Activated CD4-positive, alpha-beta memory T cell treated with anti-CD3 and anti-CD28 coated beads, Interleukin-2, amount 10 ng/mL, durations not matched to agents 7 days and 5 days (primary cell): ENCODE data around the gene MOGAT1. TPM values are rescaled to one million over a fixed set of nuclear protein-coding genes. Genes with fewer than 3 reads are reported as not detected.

ENCODE experiments used
- CTCF ChIA-PET: fragments of 350-600 bp; sonication (Branson Sonifier 250); formaldehyde crosslinking; loops from one replicate; lab custom pipeline; 2021; ENCODE audit warnings: antibody characterized with exemption, inconsistent platforms; lab: Charles Lee
- POLR2A ChIA-PET: fragments of 350-600 bp; sonication (Branson Sonifier 250); formaldehyde crosslinking; loops from one replicate; lab custom pipeline; 2021; ENCODE audit warnings: antibody characterized with exemption; lab: Charles Lee
- DNase-seq: peaks from one replicate; pipeline ENCODE4 v3.0.0-alpha.2; 2020
- H3K27ac Mint-ChIP-seq: one replicate; pipeline ENCODE4 v1.8.0; 2021; ENCODE audit warnings: mild to moderate bottlenecking, mixed read lengths
- H3K27me3 Mint-ChIP-seq: one replicate; pipeline ENCODE4 v1.8.0; 2021; ENCODE audit warnings: mixed read lengths
- H3K36me3 Mint-ChIP-seq: one replicate; pipeline ENCODE4 v1.8.0; 2021; ENCODE audit warnings: low read depth, mixed read lengths
- H3K4me1 Mint-ChIP-seq: one replicate; pipeline ENCODE4 v1.8.0; 2021; ENCODE audit warnings: mixed read lengths
- H3K4me3 Mint-ChIP-seq: one replicate; pipeline ENCODE4 v1.8.0; 2021; ENCODE audit warnings: mild to moderate bottlenecking, mixed read lengths
- H3K9me3 Mint-ChIP-seq: one replicate; pipeline ENCODE4 v1.8.0; 2021; ENCODE audit warnings: mixed read lengths
- total RNA-seq, 2 experiments: library from RNA; stranded (reverse); gene quantifications; one replicate each; pipeline ENCODE4 v1.2.3, GENCODE V29; 2021

The MOGAT1 gene
- total RNA-seq, 2 experiments from 2014 or later: not detected

DNA sequence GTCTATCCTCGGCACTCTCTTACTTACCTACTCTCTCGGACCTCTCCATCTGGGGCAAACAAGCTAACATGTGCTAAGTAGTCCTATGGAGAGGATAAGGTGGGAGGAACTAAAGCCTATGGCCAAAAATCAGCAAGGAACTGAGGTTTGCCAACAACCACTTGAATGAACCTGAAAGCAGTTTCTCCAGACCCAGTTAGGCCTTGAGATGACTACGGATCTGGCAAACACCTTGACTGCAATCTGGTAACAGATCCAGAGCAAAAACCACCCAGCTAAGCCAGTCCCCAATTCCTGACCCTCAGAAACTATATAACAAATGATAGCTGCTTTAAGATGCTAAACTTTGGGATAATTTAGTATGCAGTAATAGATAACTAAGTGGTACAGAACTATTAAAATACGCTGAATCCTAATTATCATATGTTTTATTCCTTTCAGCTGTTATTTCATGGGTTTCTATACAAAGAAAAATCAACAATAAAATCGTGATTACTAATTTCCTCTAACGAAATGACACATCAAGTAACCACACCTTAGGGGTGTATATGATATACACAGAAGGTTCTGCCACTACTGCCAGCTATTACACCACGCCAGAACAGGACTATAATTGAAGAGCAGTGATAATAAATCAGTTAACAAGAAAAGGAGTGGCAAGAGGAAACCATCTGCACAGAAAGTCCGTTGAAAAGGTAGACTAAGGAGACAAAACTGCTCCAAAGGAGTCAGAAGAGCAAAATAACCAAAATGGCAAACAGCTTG is 18.8 kb upstream of the MOGAT1 start:
- H3K4me1 Mint-ChIP-seq: peaks cover 58% of the 10 kb centered on the region
- H3K27me3 Mint-ChIP-seq: no peaks in the 10 kb centered on the region
- no peak for DNase-seq
- H3K36me3 Mint-ChIP-seq: peaks cover 34% of the 10 kb centered on the region
- ChIA-PET POLR2A (interaction anchor here (0.8 to 2.4 kb wide), 4 partner anchors 10 to 296 kb away, joined by 3 to 8 read pairs (median 3); no protein-coding TSS in a partner anchor), CTCF (interaction anchor here (0.8 to 1.9 kb wide), 3 partner anchors 16 to 82 kb away, joined by 3 to 7 read pairs (median 3); no protein-coding TSS in a partner anchor)
- H3K9me3 Mint-ChIP-seq: no peaks in the 10 kb centered on the region
- H3K27ac Mint-ChIP-seq: peak overlapping the region; percentile 85
- H3K4me3 Mint-ChIP-seq: peak overlapping the region; percentile 95

DNA sequence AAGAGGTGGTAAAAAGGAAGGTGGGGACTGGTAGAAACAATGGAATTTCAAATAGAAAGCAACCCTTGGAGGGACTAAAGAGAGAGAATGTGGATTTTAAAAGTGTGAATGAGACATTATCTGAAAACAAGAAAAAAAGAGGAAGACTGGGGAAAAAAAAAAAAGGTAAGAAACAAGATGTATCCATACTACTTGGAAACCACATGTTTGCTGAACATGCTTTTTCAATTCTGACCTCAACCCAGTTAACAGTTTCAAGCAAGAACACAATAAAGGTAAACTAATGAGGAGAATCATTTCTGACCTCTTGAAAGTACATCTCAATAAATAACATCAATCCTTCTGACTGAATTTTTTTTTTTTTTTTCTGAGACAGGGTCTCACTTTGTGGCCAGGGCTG is 18.2 kb upstream of the MOGAT1 start:
- ChIA-PET POLR2A (interaction anchor here (0.8 to 2.4 kb wide), 6 partner anchors 14 to 335 kb away, joined by 3 to 8 read pairs (median 3); no protein-coding TSS in a partner anchor), CTCF (interaction anchor here (0.7 to 1.9 kb wide), 3 partner anchors 16 to 236 kb away, joined by 3 to 7 read pairs (median 5); no protein-coding TSS in a partner anchor)
- Mint-ChIP-seq H3K9me3 (no peaks in the 10 kb centered on the region), H3K4me1 (peaks cover 58% of the 10 kb centered on the region), H3K27ac (peak overlapping the region; percentile 85), H3K36me3 (peaks cover 29% of the 10 kb centered on the region), H3K27me3 (no peaks in the 10 kb centered on the region), H3K4me3 (peak overlapping the region; percentile 95)
- DNase-seq: no peak

DNA sequence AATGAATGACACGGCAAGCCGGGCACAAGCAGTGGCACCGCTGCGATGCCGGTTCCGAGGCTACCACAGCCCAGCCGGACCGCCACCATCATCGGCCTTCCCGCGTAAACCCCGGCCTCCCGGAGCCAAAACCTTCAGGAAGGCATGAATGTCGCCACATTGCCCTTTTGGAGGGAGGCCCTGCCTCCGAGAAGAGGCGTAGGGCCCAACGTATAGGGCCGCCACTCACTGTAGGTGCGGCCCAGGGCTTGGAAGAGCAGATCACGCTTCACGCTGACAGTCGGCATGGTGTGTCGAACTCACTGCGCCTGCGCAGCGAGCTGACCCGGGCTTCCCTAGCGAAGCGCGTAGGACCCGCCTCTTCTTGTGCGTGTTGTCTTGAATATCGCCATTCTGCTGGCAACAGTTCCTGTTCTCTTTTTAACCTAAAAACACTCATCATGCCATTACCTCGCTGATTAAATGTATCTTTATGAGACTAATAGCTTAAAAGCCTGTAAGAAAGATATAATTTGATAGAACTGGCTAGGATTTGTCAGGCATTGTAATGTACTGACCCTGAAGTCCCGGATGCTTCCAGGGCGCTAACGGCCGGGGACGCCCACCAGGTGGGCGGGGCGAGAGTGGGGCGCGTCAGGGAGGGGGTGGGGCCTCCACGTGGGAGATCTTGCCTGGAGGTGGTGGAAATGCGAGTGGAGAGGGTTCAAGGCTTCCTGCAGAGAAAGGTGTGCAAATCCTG is 15.5 kb upstream of the MOGAT1 start, which contains the start of gene FARSB:
FARSB (minus strand) TSS at position 306 of the 739 bp plus-strand sequence; CDS start at position 287, 19 bp downstream.
- POLR2A ChIA-PET: interaction anchor here (0.6 to 2.4 kb wide), 10 partner anchors 9 to 206 kb away, joined by 3 to 13 read pairs (median 3); partner anchors contain the start of genes ACSL3 and MOGAT1
- Mint-ChIP-seq H3K27ac (peak within 1 kb of the TSS; percentile 85), H3K4me3 (peak within 1 kb of the TSS; percentile 95), H3K27me3 (no peaks in the 10 kb centered on the region), H3K36me3 (peaks cover 18% of the 10 kb centered on the region), H3K4me1 (peaks cover 46% of the 10 kb centered on the region), H3K9me3 (no peaks in the 10 kb centered on the region)
- peak; percentile 93 for DNase-seq
- CTCF ChIA-PET: interaction anchor here (2.7 kb wide), 1 partner anchor 35 kb away, joined by 12 read pairs; no protein-coding TSS in a partner anchor

DNA sequence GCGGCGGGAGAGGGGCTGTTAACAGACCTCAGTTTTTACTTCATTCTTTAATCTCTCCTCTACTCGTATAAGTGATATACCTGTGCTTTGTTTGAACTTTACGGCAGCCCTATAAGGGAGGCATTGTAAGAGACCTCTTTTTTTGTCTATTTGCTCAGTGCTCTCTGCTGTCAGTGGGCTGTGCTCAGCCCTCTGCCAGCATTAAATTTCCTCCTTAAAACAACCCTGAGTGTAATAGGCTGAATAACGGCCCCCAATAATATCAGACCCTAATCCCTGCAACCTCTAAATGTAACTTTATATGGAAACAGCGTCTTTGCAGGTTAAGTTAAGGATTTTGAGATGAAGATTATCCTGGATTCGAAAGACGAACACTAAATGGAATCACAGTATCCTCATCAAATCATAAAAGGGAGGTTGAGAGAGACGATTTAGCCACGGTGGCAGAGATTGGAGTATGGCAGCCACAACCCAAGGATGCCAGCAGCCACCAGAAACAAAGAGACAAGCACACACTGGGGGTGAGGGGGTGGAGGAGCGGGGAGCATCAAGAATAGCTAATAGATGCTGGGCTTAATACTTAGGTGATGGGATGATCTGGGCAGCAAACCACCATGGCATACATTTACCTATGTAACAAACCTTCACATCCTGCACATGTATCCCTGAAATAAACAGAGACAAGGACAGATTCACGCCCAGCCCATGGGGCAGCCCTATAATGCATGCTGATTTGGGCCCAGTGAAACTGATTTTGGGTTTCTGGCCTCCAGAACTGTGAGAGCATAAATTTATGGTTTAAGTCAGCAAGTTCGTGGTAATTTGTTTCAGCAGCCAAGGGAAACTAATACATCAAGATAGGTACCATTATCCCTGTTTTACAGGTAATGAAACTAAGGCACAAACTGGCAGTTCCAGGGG is 14.7 kb upstream of the MOGAT1 start:
- H3K27me3 Mint-ChIP-seq: no peaks in the 10 kb centered on the region
- H3K4me3 Mint-ChIP-seq: peak overlapping the region; percentile 95
- CTCF ChIA-PET: interaction anchor here (2.7 kb wide), 1 partner anchor 34 kb away, joined by 12 read pairs; no protein-coding TSS in a partner anchor
- peaks cover 14% of the 10 kb centered on the region for H3K36me3 Mint-ChIP-seq
- peak overlapping the region; percentile 85 for H3K27ac Mint-ChIP-seq
- DNase-seq: no peak
- no peaks in the 10 kb centered on the region for H3K9me3 Mint-ChIP-seq
- POLR2A ChIA-PET: interaction anchor here (0.6 to 2.4 kb wide), 8 partner anchors 10 to 205 kb away, joined by 3 to 13 read pairs (median 3); partner anchors contain the start of genes ACSL3 and MOGAT1
- peaks cover 40% of the 10 kb centered on the region for H3K4me1 Mint-ChIP-seq

DNA sequence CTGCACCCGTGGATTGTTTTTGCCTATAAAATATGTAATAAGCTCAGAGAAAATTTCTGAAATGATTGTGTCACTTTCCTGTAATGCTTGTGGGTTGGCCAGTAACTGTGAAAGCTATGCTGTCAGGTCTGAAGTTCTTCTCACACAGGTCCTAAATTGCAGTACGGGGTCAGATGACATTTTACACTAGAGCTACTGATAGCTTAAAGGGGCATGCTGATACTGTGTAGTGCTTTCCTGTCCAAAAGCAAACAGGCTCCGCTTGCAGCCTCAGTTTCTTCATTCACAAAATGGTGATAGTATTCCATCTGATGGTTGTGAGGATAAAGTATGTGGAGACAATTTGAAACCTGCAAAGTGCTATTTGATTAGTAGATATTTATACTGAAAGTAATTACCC is 8.0 kb upstream of the MOGAT1 start:
- Mint-ChIP-seq H3K27me3 (peaks cover 19% of the 10 kb centered on the region), H3K4me1 (no peaks in the 10 kb centered on the region), H3K36me3 (no peaks in the 10 kb centered on the region), H3K4me3 (no peak overlapping the region), H3K27ac (no peak overlapping the region), H3K9me3 (no peaks in the 10 kb centered on the region)
- no peak for DNase-seq
- CTCF ChIA-PET: interaction anchor here (0.9 to 1.0 kb wide), 2 partner anchors 9 to 14 kb away, joined by 3 to 4 read pairs; no protein-coding TSS in a partner anchor
- POLR2A ChIA-PET: interaction anchor here (0.7 to 1.8 kb wide), 2 partner anchors 9 to 11 kb away, joined by 3 to 4 read pairs; no protein-coding TSS in a partner anchor

DNA sequence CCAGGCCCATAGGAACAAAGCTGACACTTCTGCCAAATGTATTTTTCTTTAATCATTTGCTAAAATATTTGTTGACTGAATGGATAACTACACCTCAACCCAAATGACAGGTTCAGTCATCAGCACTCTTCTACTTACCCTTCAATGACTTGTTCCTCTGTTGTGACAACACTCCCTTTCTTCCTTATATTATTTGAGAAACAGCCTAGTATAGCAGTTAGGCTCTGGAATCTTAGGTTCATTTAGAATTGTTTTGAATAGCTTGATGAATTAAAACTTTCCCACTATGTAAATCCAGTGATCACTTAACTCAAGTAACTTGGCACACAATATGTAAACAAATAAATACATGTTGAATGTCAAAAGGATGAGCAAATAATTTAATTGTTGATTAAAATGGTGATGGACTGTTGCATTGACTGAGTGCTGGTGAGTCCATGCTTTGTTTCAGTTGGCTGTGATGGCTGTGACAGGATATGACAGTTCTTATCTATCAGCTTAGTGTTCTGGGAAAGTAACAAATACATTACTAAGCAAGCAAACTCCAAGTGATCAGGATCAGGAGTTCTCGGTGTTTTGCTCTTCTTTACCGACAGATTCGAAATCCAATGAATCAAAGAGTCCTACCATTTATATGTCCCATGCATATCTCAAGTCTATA is 2.8 kb upstream of the MOGAT1 start:
- H3K4me3 Mint-ChIP-seq: no peak overlapping the region
- peaks cover 63% of the 10 kb centered on the region for H3K27me3 Mint-ChIP-seq
- CTCF ChIA-PET: interaction anchor here (1.7 kb wide), 1 partner anchor 14 kb away, joined by 6 read pairs; no protein-coding TSS in a partner anchor

DNA sequence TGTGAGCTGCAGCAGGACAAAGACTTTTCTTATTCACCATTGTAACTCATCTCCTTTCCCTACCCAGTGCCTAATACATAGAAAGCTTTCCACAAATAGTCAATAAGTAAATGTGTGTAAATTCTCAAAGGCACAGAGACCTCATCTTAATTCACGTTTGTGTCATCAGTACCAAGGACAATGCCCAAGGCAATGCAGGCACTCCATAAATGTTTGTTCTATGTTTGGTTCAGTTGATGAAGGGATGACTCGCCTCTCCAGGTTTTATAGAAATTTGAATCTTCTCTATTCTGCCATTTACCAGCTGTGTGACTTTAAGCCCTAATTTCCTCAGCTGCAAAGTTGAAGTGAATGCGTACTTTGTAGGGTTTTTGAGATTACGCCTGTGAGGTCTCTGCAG is 2.1 kb upstream of the MOGAT1 start:
- Mint-ChIP-seq H3K36me3 (no peaks in the 10 kb centered on the region), H3K4me3 (no peak overlapping the region), H3K4me1 (peaks cover 8% of the 10 kb centered on the region), H3K27me3 (peaks cover 68% of the 10 kb centered on the region), H3K27ac (no peak overlapping the region), H3K9me3 (no peaks in the 10 kb centered on the region)
- ChIA-PET POLR2A (interaction anchor here (1.1 kb wide), 1 partner anchor 11 kb away, joined by 4 read pairs; no protein-coding TSS in a partner anchor), CTCF (interaction anchor here (1.7 kb wide), 1 partner anchor 15 kb away, joined by 6 read pairs; no protein-coding TSS in a partner anchor)
- no peak for DNase-seq

More for the DNA sequence above, 2.8 kb upstream of the MOGAT1 start:
- POLR2A ChIA-PET: interaction anchor here (1.1 kb wide), 1 partner anchor 10 kb away, joined by 4 read pairs; no protein-coding TSS in a partner anchor
- DNase-seq: no peak
- Mint-ChIP-seq H3K4me1 (peaks cover 8% of the 10 kb centered on the region), H3K27ac (no peak overlapping the region), H3K36me3 (no peaks in the 10 kb centered on the region), H3K9me3 (no peaks in the 10 kb centered on the region)

DNA sequence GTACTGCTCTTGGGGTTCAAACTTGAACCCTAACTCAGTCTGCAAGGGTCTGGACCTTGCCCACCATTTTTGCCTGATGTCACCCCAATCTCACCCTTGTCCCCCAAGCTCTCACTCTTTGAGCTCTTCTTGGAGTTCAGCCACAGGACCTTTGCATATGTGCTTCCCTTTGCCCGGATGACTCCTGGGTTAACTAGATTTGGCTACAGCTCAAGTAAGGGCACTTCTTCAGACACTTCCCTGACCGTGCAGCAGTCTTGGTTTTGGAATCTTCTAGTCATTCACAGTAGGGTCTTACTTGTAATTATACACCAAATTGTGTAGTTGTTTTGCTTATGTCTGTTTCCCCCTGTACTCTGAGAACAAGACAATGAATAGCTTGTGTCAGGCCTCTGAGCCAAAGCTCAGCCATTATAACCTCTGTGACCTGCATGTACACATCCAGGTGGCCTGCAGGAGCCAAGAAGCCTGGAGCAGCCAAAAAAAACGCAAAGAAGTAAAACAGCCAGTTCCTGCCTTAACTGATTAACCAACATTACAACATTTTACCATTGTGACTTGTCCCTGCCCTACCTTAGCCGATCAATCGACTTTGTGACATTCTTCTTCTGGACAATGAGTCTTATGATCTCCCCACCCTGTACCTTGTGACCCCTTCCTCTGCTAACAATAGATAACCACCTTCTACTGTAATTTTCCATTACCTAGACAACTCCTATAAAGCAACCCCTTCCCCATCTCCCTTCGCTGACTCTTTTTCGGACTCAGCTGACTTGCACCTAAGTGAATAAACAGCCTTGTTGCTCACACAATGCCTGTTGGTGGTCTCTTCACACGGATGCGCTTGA is 1.0 kb upstream of the MOGAT1 start:
- POLR2A ChIA-PET: interaction anchor here (0.9 to 1.3 kb wide), 3 partner anchors 9 to 15 kb away, joined by 3 to 4 read pairs (median 3); partner anchors contain the start of gene FARSB
- Mint-ChIP-seq H3K27ac (no peak overlapping the region), H3K36me3 (no peaks in the 10 kb centered on the region), H3K9me3 (no peaks in the 10 kb centered on the region), H3K4me3 (no peak overlapping the region), H3K27me3 (peaks cover 71% of the 10 kb centered on the region), H3K4me1 (peaks cover 8% of the 10 kb centered on the region)
- CTCF ChIA-PET: interaction anchor here (1.7 kb wide), 1 partner anchor 20 kb away, joined by 5 read pairs; no protein-coding TSS in a partner anchor
- no peak for DNase-seq

DNA sequence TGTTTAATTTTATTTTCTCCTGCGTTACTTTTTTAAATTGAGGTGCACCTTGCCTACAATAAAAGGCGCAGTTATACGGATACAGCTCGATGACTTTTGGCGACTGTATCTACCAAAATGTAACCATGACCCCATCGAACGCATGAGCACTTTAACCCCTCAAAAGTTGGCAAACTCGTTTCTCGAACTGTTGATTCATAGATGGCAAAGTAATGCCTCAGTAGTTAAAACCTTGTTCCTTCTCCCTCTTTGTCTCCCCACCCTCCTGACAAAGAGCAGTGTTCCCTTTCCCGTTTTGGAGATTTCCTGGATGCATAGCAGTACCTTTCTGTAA is 577 bp downstream of the MOGAT1 start:
- ChIA-PET POLR2A (no interaction called here), CTCF (no interaction called here)
- Mint-ChIP-seq H3K27me3 (peaks cover 68% of the 10 kb centered on the region), H3K9me3 (no peaks in the 10 kb centered on the region), H3K4me3 (peak overlapping the region; percentile 31), H3K27ac (no peak overlapping the region), H3K36me3 (no peaks in the 10 kb centered on the region), H3K4me1 (peaks cover 8% of the 10 kb centered on the region)
- no peak for DNase-seq

DNA sequence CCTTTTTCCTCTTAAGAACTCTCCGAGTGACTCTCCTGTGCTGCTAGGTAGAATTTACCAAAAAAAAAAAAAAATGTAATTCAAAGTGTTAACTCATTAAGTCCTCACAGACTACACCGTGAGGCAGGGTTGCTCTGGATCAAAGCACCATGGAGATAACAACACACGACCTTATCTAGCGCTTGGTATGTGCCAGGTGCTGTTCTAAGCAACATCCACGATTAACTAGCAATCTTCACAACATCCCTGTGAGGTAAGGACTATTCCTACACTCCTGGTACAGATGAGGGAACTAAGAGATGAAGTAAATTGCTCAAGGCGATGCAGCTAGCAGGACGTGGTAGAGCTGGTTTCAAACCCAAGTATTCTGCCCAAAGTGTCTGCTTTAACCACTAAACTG is 1.8 kb downstream of the MOGAT1 start:
- CTCF ChIA-PET: interaction anchor here (1.8 kb wide), 1 partner anchor 17 kb away, joined by 4 read pairs; no protein-coding TSS in a partner anchor
- POLR2A ChIA-PET: no interaction called here
- Mint-ChIP-seq H3K4me3 (no peak overlapping the region), H3K4me1 (peaks cover 8% of the 10 kb centered on the region), H3K36me3 (no peaks in the 10 kb centered on the region), H3K27ac (no peak overlapping the region), H3K9me3 (no peaks in the 10 kb centered on the region), H3K27me3 (peaks cover 70% of the 10 kb centered on the region)
- DNase-seq: no peak
